Gastrocnemius medialis (tissue), 4 donors: ENCODE measurements around the gene EPN3.

Experiments
- POLR2A ChIP-seq, 2 donors: fragments of 450-650 bp; IDR thresholded peaks; one replicate each; pipeline ENCODE4 v1.6.1; 2017; ENCODE audit warnings: antibody characterized with exemption in 2 of 2, mild to moderate bottlenecking in 2 of 2, moderate library complexity in 2 of 2
- TF ChIP-seq, protein P1 (sequence below), 5 experiments: fragments of 450-650 bp in 3 of 5; fragments of 200-600 bp in 2 of 5; sonication (generic) in 2 of 5; IDR thresholded peaks in 4 of 5; conservative IDR thresholded peaks in 1 of 5; 1 replicate in 4 of 5; 2 replicates in 1 of 5; pipeline ENCODE4 v1.5.1; 2016 to 2019; ENCODE audit warnings: antibody characterized with exemption in 5 of 5, mild to moderate bottlenecking in 3 of 5, moderate library complexity in 3 of 5

DNA sequence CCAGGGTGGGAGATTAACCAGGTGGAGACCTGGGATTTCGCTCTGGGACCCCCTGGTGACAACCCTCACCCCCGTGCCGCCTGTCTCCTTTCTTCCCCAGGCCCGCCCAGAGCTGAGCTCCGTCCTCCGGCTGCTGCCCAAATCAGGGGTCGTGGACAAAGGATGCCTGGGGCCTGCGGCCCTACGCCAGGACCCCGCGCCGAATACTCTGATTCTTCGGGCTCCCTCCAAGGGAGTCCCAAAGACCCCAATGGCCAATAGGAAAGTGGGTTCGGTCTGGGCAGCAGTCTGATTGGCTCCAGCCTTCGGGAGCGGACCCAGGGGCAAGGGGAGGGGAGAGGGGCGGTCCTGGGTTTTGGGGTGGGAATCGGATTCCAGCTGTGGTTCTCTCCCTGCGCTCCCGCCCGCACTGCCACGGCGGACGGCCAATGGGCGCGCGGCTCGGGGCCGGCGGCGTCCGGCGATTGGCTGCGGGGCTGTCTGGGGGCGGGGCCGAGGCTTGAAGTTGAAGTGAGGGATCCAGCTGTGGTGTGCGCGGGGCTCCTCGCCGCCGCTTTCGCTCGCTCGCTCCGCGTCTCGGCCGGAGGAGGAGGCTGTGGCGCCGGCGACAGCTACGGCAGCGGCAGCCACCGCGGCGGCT is 27.8 kb downstream of the EPN3 start, which contains the start of gene CACNA1G:
- peak in 1 of 2 donors; percentile 26 for TF ChIP-seq POLR2A (IDR thresholded peaks at IDR 0.05)
- TF ChIP-seq, protein P1, sequence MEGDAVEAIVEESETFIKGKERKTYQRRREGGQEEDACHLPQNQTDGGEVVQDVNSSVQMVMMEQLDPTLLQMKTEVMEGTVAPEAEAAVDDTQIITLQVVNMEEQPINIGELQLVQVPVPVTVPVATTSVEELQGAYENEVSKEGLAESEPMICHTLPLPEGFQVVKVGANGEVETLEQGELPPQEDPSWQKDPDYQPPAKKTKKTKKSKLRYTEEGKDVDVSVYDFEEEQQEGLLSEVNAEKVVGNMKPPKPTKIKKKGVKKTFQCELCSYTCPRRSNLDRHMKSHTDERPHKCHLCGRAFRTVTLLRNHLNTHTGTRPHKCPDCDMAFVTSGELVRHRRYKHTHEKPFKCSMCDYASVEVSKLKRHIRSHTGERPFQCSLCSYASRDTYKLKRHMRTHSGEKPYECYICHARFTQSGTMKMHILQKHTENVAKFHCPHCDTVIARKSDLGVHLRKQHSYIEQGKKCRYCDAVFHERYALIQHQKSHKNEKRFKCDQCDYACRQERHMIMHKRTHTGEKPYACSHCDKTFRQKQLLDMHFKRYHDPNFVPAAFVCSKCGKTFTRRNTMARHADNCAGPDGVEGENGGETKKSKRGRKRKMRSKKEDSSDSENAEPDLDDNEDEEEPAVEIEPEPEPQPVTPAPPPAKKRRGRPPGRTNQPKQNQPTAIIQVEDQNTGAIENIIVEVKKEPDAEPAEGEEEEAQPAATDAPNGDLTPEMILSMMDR (IDR thresholded peaks at IDR 0.05 in 4 of 5, conservative IDR thresholded peaks at IDR 0.05 in 1 of 5): no peak
